ENCODE data around the gene CNOT10.

The CNOT10 gene

DNA sequence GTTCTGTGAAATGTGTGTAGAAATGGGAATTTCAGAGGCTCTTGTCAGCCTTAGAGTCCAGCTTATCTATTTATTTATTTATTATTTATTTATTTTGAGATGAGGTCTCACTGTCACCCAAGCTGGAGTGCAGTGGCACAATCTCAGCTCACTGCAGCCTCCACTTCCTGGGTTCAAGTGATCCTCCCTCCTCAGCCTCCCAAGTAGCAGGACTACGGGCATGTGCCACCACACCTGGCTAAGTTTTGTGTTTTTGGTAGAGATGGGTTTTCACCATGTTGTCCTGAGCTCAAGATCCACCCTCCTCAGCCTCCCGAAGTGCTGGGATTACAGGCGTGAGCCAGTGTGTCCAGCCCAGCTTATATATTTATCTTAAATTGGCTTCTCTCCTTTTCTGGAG, 11.5 kb downstream of the CNOT10 start:
- no peaks in the 10 kb centered on the region for H3K27me3 ChIP-seq (ENCODE audit: control insufficient read depth, insufficient read depth, low read length)
- H3K9me3 ChIP-seq (ENCODE audit: control insufficient read depth, insufficient read depth, low read depth, low read length), result no peaks in the 10 kb centered on the region
- H3K4me1 ChIP-seq (ENCODE audit: control insufficient read depth, insufficient read depth, low read length), result 0 out of 2 replicates have a peak, but pooled peaks cover 4% of the 10 kb centered on the region
- no peaks in the 10 kb centered on the region; the same call in 1 of the 2 replicates for H3K36me3 ChIP-seq (ENCODE audit: control insufficient read depth, insufficient read depth, low read length)
- H3K4me3 ChIP-seq (ENCODE audit: low read depth, low read length), result no peak overlapping the region
- no peak overlapping the region for H3K9ac ChIP-seq (ENCODE audit: low read length)
- H3K27ac ChIP-seq (ENCODE audit: low read depth, low read length), result no peak overlapping the region

- Histone ChIP-seq H3K36me3 (ENCODE audit: control insufficient read depth, insufficient read depth, low read length) (no peaks in the 10 kb centered on the region; the same call in 1 of the 2 replicates), H3K4me3 (ENCODE audit: low read depth, low read length) (no peak overlapping the region), H3K4me1 (ENCODE audit: control insufficient read depth, insufficient read depth, low read length) (no peaks in the 10 kb centered on the region), H3K27me3 (ENCODE audit: control insufficient read depth, insufficient read depth, low read length) (no peaks in the 10 kb centered on the region), H3K9ac (ENCODE audit: low read length) (no peak overlapping the region), H3K9me3 (ENCODE audit: control insufficient read depth, insufficient read depth, low read depth, low read length) (no peaks in the 10 kb centered on the region), H3K27ac (ENCODE audit: low read depth, low read length) (no peak overlapping the region)
These were observed 13.5 kb downstream of the CNOT10 start for GRCh38 chr3:32698506-32698905.

DNA sequence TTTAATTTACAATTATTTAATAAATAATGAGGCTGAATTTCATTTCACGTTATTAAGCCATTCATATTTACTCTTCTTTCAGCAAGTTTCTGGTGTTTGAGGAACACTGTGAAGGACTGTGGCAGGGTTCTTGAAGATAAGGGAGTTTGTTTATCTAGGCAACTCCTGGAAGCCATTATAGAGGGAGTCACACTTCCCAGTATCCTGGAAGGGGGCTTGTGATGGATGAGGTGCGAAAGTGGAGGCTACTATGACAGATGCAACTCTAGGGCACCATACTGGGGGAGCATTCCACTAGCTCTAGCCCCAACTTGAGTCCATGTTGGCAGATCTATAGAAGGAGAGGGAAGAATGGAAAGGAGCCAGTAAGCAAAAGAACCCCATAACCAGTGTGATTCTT, 14.4 kb downstream of the CNOT10 start:
- no peaks in the 10 kb centered on the region for H3K9me3 ChIP-seq (ENCODE audit: control insufficient read depth, insufficient read depth, low read depth, low read length)
- no peaks in the 10 kb centered on the region for H3K4me1 ChIP-seq (ENCODE audit: control insufficient read depth, insufficient read depth, low read length)
- H3K27ac ChIP-seq (ENCODE audit: low read depth, low read length), result no peak overlapping the region
- H3K36me3 ChIP-seq (ENCODE audit: control insufficient read depth, insufficient read depth, low read length), result peaks cover 2% of the 10 kb centered on the region; the same call in 1 of the 2 replicates
- H3K9ac ChIP-seq (ENCODE audit: low read length), result no peak overlapping the region
- no peak overlapping the region for H3K4me3 ChIP-seq (ENCODE audit: low read depth, low read length)
- no peaks in the 10 kb centered on the region for H3K27me3 ChIP-seq (ENCODE audit: control insufficient read depth, insufficient read depth, low read length)

DNA sequence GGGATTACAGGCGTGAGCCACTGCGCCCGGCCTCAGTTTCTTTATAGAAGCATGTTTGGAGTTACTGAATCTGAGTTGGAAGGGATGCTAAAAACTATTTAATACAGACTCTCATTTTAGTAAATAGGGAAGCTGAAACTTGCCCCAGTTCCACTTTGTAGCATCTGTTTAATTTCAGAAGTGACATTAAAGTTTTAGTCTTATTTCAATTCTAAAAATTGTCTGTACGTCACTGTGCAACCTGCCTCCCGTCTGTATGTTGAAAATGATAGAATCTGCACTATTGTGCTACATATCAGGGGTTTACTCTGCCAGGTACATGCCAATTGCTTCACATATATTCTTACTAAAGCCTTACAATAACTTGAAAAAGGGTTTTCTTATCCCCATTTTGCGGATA, 15.3 kb downstream of the CNOT10 start:
- no peak overlapping the region for H3K9ac ChIP-seq (ENCODE audit: low read length)
- H3K4me1 ChIP-seq (ENCODE audit: control insufficient read depth, insufficient read depth, low read length), result no peaks in the 10 kb centered on the region
- no peak overlapping the region for H3K27ac ChIP-seq (ENCODE audit: low read depth, low read length)
- H3K36me3 ChIP-seq (ENCODE audit: control insufficient read depth, insufficient read depth, low read length), result peaks cover 5% of the 10 kb centered on the region
- H3K9me3 ChIP-seq (ENCODE audit: control insufficient read depth, insufficient read depth, low read depth, low read length), result no peaks in the 10 kb centered on the region
- H3K27me3 ChIP-seq (ENCODE audit: control insufficient read depth, insufficient read depth, low read length), result no peaks in the 10 kb centered on the region
- H3K4me3 ChIP-seq (ENCODE audit: low read depth, low read length), result no peak overlapping the region

DNA sequence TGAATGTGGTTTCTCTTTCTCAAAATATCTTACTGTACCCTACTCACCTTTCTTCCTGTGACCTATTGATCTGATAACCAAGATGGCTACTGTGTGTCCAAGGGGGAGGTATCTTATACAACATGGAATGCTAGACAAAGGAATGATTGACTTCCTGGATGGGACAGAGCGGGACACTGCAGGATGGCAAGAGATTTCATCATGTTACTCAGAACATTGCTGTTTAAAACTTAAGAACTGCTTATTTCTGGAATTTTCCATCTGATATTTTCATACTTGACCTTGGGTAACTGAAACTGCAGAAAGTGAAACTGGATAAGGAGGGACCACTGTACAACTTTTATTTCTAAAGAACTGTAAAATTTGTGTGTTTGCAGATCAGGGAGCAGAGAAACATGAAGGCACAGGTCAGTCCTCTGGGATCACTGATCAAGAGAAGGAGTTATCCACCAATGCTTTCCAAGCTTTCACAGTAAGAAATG, 18.5 kb downstream of the CNOT10 start:
- Histone ChIP-seq H3K9me3 (ENCODE audit: control insufficient read depth, insufficient read depth, low read depth, low read length) (no peaks in the 10 kb centered on the region), H3K27ac (ENCODE audit: low read depth, low read length) (0 out of 2 replicates have a peak overlapping the region, but pooled peaks have one; percentile 3), H3K36me3 (ENCODE audit: control insufficient read depth, insufficient read depth, low read length) (peaks cover 7% of the 10 kb centered on the region), H3K4me1 (ENCODE audit: control insufficient read depth, insufficient read depth, low read length) (no peaks in the 10 kb centered on the region), H3K27me3 (ENCODE audit: control insufficient read depth, insufficient read depth, low read length) (no peaks in the 10 kb centered on the region), H3K9ac (ENCODE audit: low read length) (no peak overlapping the region), H3K4me3 (ENCODE audit: low read depth, low read length) (no peak overlapping the region)

- no peaks in the 10 kb centered on the region for H3K4me1 ChIP-seq (ENCODE audit: control insufficient read depth, insufficient read depth, low read length)
- H3K36me3 ChIP-seq (ENCODE audit: control insufficient read depth, insufficient read depth, low read length), result peaks cover 23% of the 10 kb centered on the region
- H3K27me3 ChIP-seq (ENCODE audit: control insufficient read depth, insufficient read depth, low read length), result no peaks in the 10 kb centered on the region
- no peak overlapping the region for H3K9ac ChIP-seq (ENCODE audit: low read length)
- H3K9me3 ChIP-seq (ENCODE audit: control insufficient read depth, insufficient read depth, low read depth, low read length), result no peaks in the 10 kb centered on the region
- no peak overlapping the region for H3K27ac ChIP-seq (ENCODE audit: low read depth, low read length)
- no peak overlapping the region for H3K4me3 ChIP-seq (ENCODE audit: low read depth, low read length)
These were observed 20.2 kb downstream of the CNOT10 start for GRCh38 chr3:32705232-32705631.

- Histone ChIP-seq H3K27ac (ENCODE audit: low read depth, low read length) (no peak overlapping the region), H3K4me1 (ENCODE audit: control insufficient read depth, insufficient read depth, low read length) (no peaks in the 10 kb centered on the region), H3K9ac (ENCODE audit: low read length) (no peak overlapping the region), H3K4me3 (ENCODE audit: low read depth, low read length) (no peak overlapping the region), H3K27me3 (ENCODE audit: control insufficient read depth, insufficient read depth, low read length) (no peaks in the 10 kb centered on the region), H3K9me3 (ENCODE audit: control insufficient read depth, insufficient read depth, low read depth, low read length) (no peaks in the 10 kb centered on the region), H3K36me3 (ENCODE audit: control insufficient read depth, insufficient read depth, low read length) (peaks cover 36% of the 10 kb centered on the region)
These were observed 21.5 kb downstream of the CNOT10 start for GRCh38 chr3:32706348-32707025.

DNA sequence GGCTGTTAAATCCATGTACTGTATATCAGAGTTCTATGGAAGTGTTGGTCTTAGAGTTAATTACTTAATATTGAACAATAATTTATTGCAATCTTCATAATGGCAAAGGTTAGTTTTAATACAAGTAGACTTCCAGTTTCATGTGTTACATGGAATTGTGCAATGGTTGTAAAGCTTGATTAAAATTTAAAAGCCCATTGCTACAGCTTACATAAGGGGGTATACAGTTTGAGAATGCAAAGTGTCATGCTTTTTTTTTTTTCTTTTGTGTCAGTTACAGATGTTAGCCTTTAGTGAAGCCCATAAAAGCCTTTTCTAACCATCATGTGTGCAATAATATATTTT, 22.0 kb downstream of the CNOT10 start:
- Histone ChIP-seq H3K9me3 (ENCODE audit: control insufficient read depth, insufficient read depth, low read depth, low read length) (no peaks in the 10 kb centered on the region), H3K36me3 (ENCODE audit: control insufficient read depth, insufficient read depth, low read length) (peaks cover 38% of the 10 kb centered on the region)

GRCh38 chr3:32708672-32709283, 23.8 kb downstream of the CNOT10 start:
- peaks cover 53% of the 10 kb centered on the region for H3K36me3 ChIP-seq (ENCODE audit: control insufficient read depth, insufficient read depth, low read length)
- H3K9ac ChIP-seq (ENCODE audit: low read length), result no peak overlapping the region
- H3K4me1 ChIP-seq (ENCODE audit: control insufficient read depth, insufficient read depth, low read length), result no peaks in the 10 kb centered on the region
- H3K9me3 ChIP-seq (ENCODE audit: control insufficient read depth, insufficient read depth, low read depth, low read length), result no peaks in the 10 kb centered on the region
- no peak overlapping the region for H3K27ac ChIP-seq (ENCODE audit: low read depth, low read length)
- H3K27me3 ChIP-seq (ENCODE audit: control insufficient read depth, insufficient read depth, low read length), result no peaks in the 10 kb centered on the region
- no peak overlapping the region for H3K4me3 ChIP-seq (ENCODE audit: low read depth, low read length)

More for the DNA sequence above, 22.0 kb downstream of the CNOT10 start:
- no peak overlapping the region for H3K9ac ChIP-seq (ENCODE audit: low read length)
- H3K27ac ChIP-seq (ENCODE audit: low read depth, low read length), result no peak overlapping the region
- H3K4me1 ChIP-seq (ENCODE audit: control insufficient read depth, insufficient read depth, low read length), result no peaks in the 10 kb centered on the region
- no peak overlapping the region for H3K4me3 ChIP-seq (ENCODE audit: low read depth, low read length)
- H3K27me3 ChIP-seq (ENCODE audit: control insufficient read depth, insufficient read depth, low read length), result no peaks in the 10 kb centered on the region

DNA sequence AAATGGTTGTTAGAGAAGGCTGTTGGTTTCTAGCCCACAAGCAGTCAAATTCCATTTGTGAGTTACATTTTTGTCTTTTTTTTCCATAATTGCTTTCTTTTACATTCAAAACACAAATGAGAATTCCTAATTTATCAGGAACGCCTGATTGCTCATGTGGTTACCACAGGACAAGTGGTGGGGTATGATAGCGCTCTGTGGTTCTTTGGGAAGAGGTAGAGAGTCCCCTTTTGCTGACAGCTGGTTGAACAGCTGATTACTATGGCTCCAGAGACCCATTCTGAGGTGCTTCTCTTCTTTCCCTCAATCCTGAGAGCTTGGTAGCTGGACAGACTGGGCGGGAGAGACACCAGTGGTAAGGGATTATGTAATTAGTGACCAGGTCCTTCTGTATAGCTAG, 24.4 kb downstream of the CNOT10 start:
- H3K36me3 ChIP-seq (ENCODE audit: control insufficient read depth, insufficient read depth, low read length), result peaks cover 55% of the 10 kb centered on the region

DNA sequence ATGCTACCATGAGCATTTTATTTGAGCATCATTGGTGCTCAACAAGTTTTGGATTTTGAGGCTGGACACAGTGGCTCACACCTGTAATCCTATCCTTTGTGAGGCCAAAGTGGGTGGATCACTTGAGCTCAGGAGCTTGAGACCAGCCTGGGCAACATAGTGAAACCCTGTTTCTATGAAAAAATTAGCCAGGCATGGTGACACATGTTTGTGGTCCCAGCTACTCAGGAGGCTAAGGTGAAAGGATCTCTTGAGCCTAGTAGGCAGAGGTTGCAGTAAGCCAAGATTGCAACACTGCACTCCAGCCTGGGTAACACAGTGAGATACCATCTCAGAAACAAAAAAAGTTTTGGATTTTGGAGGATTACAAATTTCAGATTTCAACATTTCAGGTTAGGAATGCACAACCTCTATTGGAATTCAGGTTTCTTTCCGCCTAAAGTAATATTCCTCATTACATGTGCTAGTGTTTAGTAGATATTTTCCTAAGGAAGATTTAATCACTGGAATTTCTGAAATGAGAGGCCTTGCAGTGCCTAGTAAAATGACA, 27.6 kb downstream of the CNOT10 start:
- Histone ChIP-seq H3K9me3 (ENCODE audit: control insufficient read depth, insufficient read depth, low read depth, low read length) (no peaks in the 10 kb centered on the region), H3K9ac (ENCODE audit: low read length) (no peak overlapping the region), H3K27ac (ENCODE audit: low read depth, low read length) (no peak overlapping the region), H3K36me3 (ENCODE audit: control insufficient read depth, insufficient read depth, low read length) (peaks cover 82% of the 10 kb centered on the region), H3K27me3 (ENCODE audit: control insufficient read depth, insufficient read depth, low read length) (no peaks in the 10 kb centered on the region), H3K4me3 (ENCODE audit: low read depth, low read length) (no peak overlapping the region), H3K4me1 (ENCODE audit: control insufficient read depth, insufficient read depth, low read length) (no peaks in the 10 kb centered on the region)

More for the DNA sequence above, 24.4 kb downstream of the CNOT10 start:
- Histone ChIP-seq H3K4me3 (ENCODE audit: low read depth, low read length) (no peak overlapping the region), H3K9ac (ENCODE audit: low read length) (no peak overlapping the region), H3K9me3 (ENCODE audit: control insufficient read depth, insufficient read depth, low read depth, low read length) (no peaks in the 10 kb centered on the region), H3K4me1 (ENCODE audit: control insufficient read depth, insufficient read depth, low read length) (no peaks in the 10 kb centered on the region), H3K27ac (ENCODE audit: low read depth, low read length) (no peak overlapping the region), H3K27me3 (ENCODE audit: control insufficient read depth, insufficient read depth, low read length) (no peaks in the 10 kb centered on the region)
